ENCODE data around the gene GOLGA6D. TPM values are rescaled to one million over a fixed set of nuclear protein-coding genes. Genes with fewer than 3 reads are reported as not detected.
"Not testable (repeated sequence)": the region's sequence is repeated elsewhere in the genome, so short reads cannot be mapped to it uniquely, and the experiment has no call there.

The GOLGA6D gene
- polyA plus RNA-seq, 4 donors = 0.07 TPM; not detected in 3

DNA sequence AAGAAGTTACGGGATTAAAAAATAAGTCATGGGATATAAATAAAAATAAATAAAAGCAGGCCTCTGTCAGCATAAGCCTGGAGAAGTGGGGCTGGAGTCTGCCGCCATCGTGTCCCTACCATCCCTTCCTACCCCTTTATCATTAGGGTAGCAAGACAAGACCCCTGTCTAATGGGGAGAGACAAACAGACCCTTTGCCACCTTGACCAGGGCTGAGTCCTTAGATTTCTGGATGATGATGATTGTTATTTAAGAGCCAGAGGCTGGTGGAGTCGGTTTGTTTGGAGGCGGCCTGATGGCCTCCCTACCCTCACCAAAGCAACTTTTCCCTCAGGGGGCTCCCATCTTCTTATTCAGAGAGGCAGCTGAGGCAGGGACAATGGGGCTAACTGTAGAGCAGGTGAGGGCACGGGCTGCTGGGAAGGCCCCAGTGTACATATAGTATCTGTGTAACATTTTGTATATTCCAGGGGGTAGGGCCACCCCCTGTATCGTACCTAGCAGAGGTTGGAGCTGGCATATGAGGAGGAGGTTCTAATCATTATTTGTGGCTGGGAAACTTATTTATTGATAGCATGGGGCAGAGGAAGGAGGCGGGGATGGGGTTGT is 8.8 kb upstream of the GOLGA6D start:
- not testable (repeated sequence) for H3K4me3 ChIP-seq (ENCODE audit: low read depth in 1 of 3, low read length in 3 of 3); DNase-seq; H3K27ac ChIP-seq (ENCODE audit: low read depth in 1 of 3, low read length in 2 of 3); H3K36me3 ChIP-seq (ENCODE audit: control insufficient read depth in 3 of 3, insufficient read depth in 2 of 3, low read depth in 1 of 3, low read length in 3 of 3); FAIRE-seq; H3K9me3 ChIP-seq (ENCODE audit: control insufficient read depth in 2 of 2, insufficient read depth in 1 of 2, low read depth in 1 of 2, low read length in 1 of 2); H3K27me3 ChIP-seq (ENCODE audit: control insufficient read depth in 3 of 3, insufficient read depth in 3 of 3, low read length in 3 of 3); H3K4me1 ChIP-seq (ENCODE audit: control insufficient read depth in 3 of 3, insufficient read depth in 2 of 3, low read depth in 1 of 3, low read length in 2 of 3)
- 93 to 95% (median 94%) methylated on average over 3 of the region's 8 CpGs for WGBS, 3 donors

DNA sequence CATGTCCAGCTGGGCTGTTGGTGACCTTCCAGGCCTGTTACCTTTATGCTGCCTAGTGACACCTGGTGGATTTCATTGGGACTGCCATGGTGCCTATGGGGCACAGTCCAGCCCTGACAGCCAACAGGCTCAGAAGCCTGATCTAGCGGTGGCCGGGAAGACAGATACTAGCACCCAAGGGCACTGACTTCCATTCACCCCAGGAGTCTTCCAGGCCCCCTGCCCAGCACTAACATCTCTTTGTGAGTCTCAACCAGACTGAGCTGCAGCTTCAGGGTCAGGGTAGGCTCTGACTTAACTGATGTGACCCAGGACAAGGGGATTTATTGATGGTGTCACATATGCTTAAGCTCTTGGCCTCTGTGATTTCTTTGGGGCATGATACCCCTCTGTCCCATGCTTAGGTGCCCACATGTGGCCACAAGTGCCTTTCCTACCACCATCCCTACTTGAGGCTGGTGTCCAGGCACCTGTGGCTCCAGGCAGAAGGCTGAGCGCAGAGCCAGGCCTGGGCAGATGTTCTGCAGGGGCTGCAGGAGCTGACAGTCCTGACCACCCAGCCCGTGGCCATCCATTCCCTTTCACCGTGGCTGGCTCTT is 8.0 kb upstream of the GOLGA6D start:
- not testable (repeated sequence) for H3K27me3 ChIP-seq (ENCODE audit: control insufficient read depth in 3 of 3, insufficient read depth in 3 of 3, low read length in 3 of 3); H3K27ac ChIP-seq (ENCODE audit: low read depth in 1 of 3, low read length in 2 of 3); H3K4me1 ChIP-seq (ENCODE audit: control insufficient read depth in 3 of 3, insufficient read depth in 2 of 3, low read depth in 1 of 3, low read length in 2 of 3); H3K9me3 ChIP-seq (ENCODE audit: control insufficient read depth in 2 of 2, insufficient read depth in 1 of 2, low read depth in 1 of 2, low read length in 1 of 2); H3K4me3 ChIP-seq (ENCODE audit: low read depth in 1 of 3, low read length in 3 of 3); H3K36me3 ChIP-seq (ENCODE audit: control insufficient read depth in 3 of 3, insufficient read depth in 2 of 3, low read depth in 1 of 3, low read length in 3 of 3); FAIRE-seq
- DNase-seq = peak in 1 of 2 donors; percentile 59
- WGBS, 3 donors = 41 to 58% (median 47%) methylated on average over 4 to 5 of the region's 5 CpGs

DNA sequence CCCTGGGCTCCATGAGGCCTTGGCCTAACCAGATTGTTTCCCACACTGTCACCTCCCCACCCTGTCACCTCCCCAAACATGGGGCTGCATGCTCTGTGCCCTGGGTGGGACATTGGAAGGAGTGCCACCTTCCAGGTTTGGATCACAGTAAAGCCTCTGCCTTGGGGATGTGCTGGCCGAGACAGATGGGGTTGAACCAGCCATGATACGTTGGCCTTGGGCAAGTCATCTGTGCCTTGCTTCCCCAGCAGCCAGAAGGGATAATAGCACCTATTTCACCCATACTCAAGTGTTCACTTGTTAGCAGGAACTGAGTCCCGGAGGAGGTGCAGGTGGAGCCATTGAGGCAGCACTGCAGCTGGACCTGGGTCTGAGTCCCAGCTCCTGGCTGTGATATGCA is 7.0 kb upstream of the GOLGA6D start:
- FAIRE-seq; DNase-seq; H3K4me1 ChIP-seq (ENCODE audit: control insufficient read depth in 3 of 3, insufficient read depth in 2 of 3, low read depth in 1 of 3, low read length in 2 of 3); H3K27me3 ChIP-seq (ENCODE audit: control insufficient read depth in 3 of 3, insufficient read depth in 3 of 3, low read length in 3 of 3); H3K27ac ChIP-seq (ENCODE audit: low read depth in 1 of 3, low read length in 2 of 3); H3K9me3 ChIP-seq (ENCODE audit: control insufficient read depth in 2 of 2, insufficient read depth in 1 of 2, low read depth in 1 of 2, low read length in 1 of 2); H3K4me3 ChIP-seq (ENCODE audit: low read depth in 1 of 3, low read length in 3 of 3); H3K36me3 ChIP-seq (ENCODE audit: control insufficient read depth in 3 of 3, insufficient read depth in 2 of 3, low read depth in 1 of 3, low read length in 3 of 3): not testable (repeated sequence)
- WGBS, 3 donors = 65 to 75% (median 72%) methylated on average over 3 of the region's 3 CpGs

DNA sequence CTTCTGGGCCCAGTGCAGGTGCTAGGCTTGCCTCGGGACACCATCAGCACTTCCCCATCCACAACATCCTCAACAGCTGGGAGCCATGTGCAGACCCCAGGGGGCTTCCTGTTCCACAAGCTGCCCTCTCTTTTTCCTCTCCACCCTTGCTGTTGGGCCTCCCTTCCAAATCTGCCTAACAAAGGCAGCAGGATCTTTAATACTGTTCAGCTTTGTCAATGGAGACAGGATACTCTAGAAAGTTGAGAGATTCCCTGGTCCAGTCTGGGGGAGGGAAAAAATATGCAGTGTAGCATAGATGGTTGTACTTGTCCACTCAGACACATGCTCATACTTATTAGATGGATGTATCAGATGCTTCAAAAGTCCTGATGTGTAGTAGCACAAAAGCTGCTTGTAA is 4.1 kb upstream of the GOLGA6D start:
- not testable (repeated sequence) for DNase-seq; H3K4me1 ChIP-seq (ENCODE audit: control insufficient read depth in 3 of 3, insufficient read depth in 2 of 3, low read depth in 1 of 3, low read length in 2 of 3); H3K27ac ChIP-seq (ENCODE audit: low read depth in 1 of 3, low read length in 2 of 3); H3K27me3 ChIP-seq (ENCODE audit: control insufficient read depth in 3 of 3, insufficient read depth in 3 of 3, low read length in 3 of 3); H3K36me3 ChIP-seq (ENCODE audit: control insufficient read depth in 3 of 3, insufficient read depth in 2 of 3, low read depth in 1 of 3, low read length in 3 of 3); H3K4me3 ChIP-seq (ENCODE audit: low read depth in 1 of 3, low read length in 3 of 3); FAIRE-seq; H3K9me3 ChIP-seq (ENCODE audit: control insufficient read depth in 2 of 2, insufficient read depth in 1 of 2, low read depth in 1 of 2, low read length in 1 of 2)
- whole genome bisulfite sequencing, 3 donors = 0% methylated on average over 1 of the region's 1 CpG; no CpG with 5 or more reads in 2 of the 3 donors

DNA sequence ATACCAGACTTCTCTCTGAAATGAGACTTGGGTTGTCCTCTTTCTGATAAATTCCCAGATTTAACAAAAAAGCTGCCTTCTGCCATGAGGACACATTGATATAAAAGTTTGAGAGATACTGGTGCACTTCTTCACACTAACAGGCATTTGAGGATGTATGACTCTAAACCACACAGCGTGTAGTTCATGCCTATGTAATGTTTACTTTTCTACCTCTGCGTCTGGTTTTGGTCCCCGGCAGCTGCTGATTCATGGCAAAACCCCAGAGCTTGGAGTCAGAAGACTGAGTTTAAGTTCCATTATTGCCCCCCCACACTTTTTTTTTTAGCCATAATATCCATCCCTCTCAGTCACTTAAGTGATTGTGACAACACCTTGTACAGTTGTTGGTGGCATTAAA is 1.5 kb downstream of the GOLGA6D start:
- H3K4me3 ChIP-seq (ENCODE audit: low read depth in 1 of 3, low read length in 3 of 3); FAIRE-seq: not testable (repeated sequence)
- WGBS, 3 donors = no CpG with 5 or more reads among the region's 3 CpGs

DNA sequence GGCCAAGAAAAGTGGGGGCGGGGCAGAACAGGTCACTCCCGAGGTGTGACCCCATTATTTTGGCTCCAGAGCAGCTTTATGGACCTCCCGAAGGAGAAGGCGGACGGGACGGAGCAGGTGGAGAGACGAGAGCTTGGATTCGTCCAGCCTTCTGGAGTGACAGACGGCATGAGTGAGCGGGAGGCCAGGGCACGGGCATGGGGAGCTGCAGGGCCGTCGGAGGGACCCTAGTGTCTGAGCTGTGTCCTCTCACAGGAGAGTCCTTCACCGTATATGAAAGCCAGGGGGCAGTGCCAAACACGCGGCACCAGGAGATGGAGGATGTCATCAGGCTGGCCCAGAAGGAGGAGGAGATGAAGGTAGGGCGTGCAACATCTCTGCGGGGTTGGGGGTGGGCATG is 11.0 kb downstream of the GOLGA6D start:
- not testable (repeated sequence) for DNase-seq; H3K27me3 ChIP-seq (ENCODE audit: control insufficient read depth in 3 of 3, insufficient read depth in 3 of 3, low read length in 3 of 3); FAIRE-seq; H3K4me1 ChIP-seq (ENCODE audit: control insufficient read depth in 3 of 3, insufficient read depth in 2 of 3, low read depth in 1 of 3, low read length in 2 of 3); H3K27ac ChIP-seq (ENCODE audit: low read depth in 1 of 3, low read length in 2 of 3); H3K4me3 ChIP-seq (ENCODE audit: low read depth in 1 of 3, low read length in 3 of 3); H3K36me3 ChIP-seq (ENCODE audit: control insufficient read depth in 3 of 3, insufficient read depth in 2 of 3, low read depth in 1 of 3, low read length in 3 of 3); H3K9me3 ChIP-seq (ENCODE audit: control insufficient read depth in 2 of 2, insufficient read depth in 1 of 2, low read depth in 1 of 2, low read length in 1 of 2)
- WGBS, 3 donors = 64 to 74% methylated on average over 5 to 8 of the region's 18 CpGs; no CpG with 5 or more reads in 1 of the 3 donors

More for the DNA sequence above, 1.5 kb downstream of the GOLGA6D start:
- not testable (repeated sequence) for H3K27ac ChIP-seq (ENCODE audit: low read depth in 1 of 3, low read length in 2 of 3); H3K27me3 ChIP-seq (ENCODE audit: control insufficient read depth in 3 of 3, insufficient read depth in 3 of 3, low read length in 3 of 3); H3K36me3 ChIP-seq (ENCODE audit: control insufficient read depth in 3 of 3, insufficient read depth in 2 of 3, low read depth in 1 of 3, low read length in 3 of 3); DNase-seq; H3K9me3 ChIP-seq (ENCODE audit: control insufficient read depth in 2 of 2, insufficient read depth in 1 of 2, low read depth in 1 of 2, low read length in 1 of 2); H3K4me1 ChIP-seq (ENCODE audit: control insufficient read depth in 3 of 3, insufficient read depth in 2 of 3, low read depth in 1 of 3, low read length in 2 of 3)

DNA sequence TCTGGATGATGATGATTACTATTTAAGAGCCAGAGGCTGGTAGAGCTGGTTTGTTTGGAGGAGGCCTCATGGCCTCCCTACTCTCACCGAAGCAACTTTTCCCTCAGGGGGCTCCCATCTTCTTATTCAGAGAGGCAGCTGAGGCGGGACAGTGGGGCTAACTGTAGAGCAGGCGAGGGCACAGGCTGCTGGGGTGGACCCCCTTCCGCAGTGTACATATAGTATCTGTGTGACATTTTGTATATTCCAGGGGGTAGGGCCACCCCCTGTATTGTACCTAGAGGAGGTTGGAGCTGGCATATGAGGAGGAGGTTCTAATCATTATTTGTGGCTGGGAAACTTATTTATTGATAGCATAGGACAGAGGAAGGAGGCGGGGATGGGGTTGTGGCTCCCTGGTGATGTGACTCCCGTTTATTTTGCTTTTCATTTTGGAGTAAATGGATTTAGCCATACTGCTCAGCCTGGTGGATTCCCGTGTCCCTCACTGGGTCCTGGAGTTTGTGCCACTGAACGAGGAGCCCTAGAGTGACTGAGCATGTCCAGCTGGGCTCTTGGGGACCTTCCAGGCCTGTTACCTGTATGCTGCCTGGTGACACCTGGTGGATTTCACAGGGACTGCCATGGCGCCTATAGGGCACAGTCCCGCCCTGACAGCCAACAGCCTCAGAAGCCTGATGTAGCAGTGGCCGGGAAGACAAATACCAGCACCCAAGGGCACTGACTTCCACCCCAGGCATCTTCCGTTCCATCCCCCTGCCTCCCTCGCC is 16.1 kb downstream of the GOLGA6D start:
- not testable (repeated sequence) for H3K4me1 ChIP-seq (ENCODE audit: control insufficient read depth in 3 of 3, insufficient read depth in 2 of 3, low read depth in 1 of 3, low read length in 2 of 3); H3K4me3 ChIP-seq (ENCODE audit: low read depth in 1 of 3, low read length in 3 of 3); FAIRE-seq; H3K36me3 ChIP-seq (ENCODE audit: control insufficient read depth in 3 of 3, insufficient read depth in 2 of 3, low read depth in 1 of 3, low read length in 3 of 3); DNase-seq; H3K27ac ChIP-seq (ENCODE audit: low read depth in 1 of 3, low read length in 2 of 3); H3K27me3 ChIP-seq (ENCODE audit: control insufficient read depth in 3 of 3, insufficient read depth in 3 of 3, low read length in 3 of 3); H3K9me3 ChIP-seq (ENCODE audit: control insufficient read depth in 2 of 2, insufficient read depth in 1 of 2, low read depth in 1 of 2, low read length in 1 of 2)
- WGBS, 3 donors = 57 to 73% (median 71%) methylated on average over 4 to 6 of the region's 13 CpGs

DNA sequence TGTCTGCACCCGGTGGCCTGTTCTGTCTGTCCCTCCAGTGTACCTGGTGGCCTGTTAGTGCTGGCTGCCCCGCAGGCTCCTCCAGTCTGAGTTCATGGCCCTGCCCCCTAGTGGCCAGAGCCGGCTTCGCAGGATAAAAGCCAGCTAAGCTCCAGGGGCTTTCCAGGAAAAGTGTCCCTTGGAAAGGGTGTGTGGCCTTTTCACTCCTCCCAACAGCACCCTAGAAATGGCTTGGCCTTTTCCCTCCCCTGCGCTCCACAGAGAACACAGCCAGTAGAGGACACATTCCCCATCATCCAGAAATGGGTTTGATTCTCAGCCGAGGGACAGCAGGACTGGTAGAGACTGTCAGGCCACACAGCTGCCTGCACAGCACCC is 16.7 kb downstream of the GOLGA6D start:
- not testable (repeated sequence) for H3K9me3 ChIP-seq (ENCODE audit: control insufficient read depth in 2 of 2, insufficient read depth in 1 of 2, low read depth in 1 of 2, low read length in 1 of 2); H3K27me3 ChIP-seq (ENCODE audit: control insufficient read depth in 3 of 3, insufficient read depth in 3 of 3, low read length in 3 of 3); H3K27ac ChIP-seq (ENCODE audit: low read depth in 1 of 3, low read length in 2 of 3); DNase-seq; FAIRE-seq; H3K4me1 ChIP-seq (ENCODE audit: control insufficient read depth in 3 of 3, insufficient read depth in 2 of 3, low read depth in 1 of 3, low read length in 2 of 3); H3K36me3 ChIP-seq (ENCODE audit: control insufficient read depth in 3 of 3, insufficient read depth in 2 of 3, low read depth in 1 of 3, low read length in 3 of 3); H3K4me3 ChIP-seq (ENCODE audit: low read depth in 1 of 3, low read length in 3 of 3)
- 20 to 24% (median 22%) methylated on average over 5 to 6 of the region's 6 CpGs for WGBS, 3 donors
